DND-41 (cell line): ENCODE data around the gene HYI.

Experiments used
- CTCF ChIP-seq: IDR thresholded peaks from 2 replicates; pipeline ENCODE4 v1.5.1; 2012; ENCODE audit warnings: borderline replicate concordance, low read length, moderate library complexity, mild to moderate bottlenecking; ENCODE audit not compliant: poor library complexity, severe bottlenecking; ENCODE audit errors: extremely low read depth
- EZH2 ChIP-seq: IDR thresholded peaks from 3 replicates; pipeline ENCODE4 v1.6.1; 2012; ENCODE audit warnings: borderline replicate concordance, low read depth, mild to moderate bottlenecking, moderate library complexity, low read length, inconsistent platforms; ENCODE audit not compliant: severe bottlenecking

GRCh38 chr1:43450251-43450941 is 3.3 kb downstream of the HYI start:
- TF ChIP-seq CTCF (no peak), EZH2 (no peak)
